PC-3 (cell line): ENCODE measurements around the gene AKAP13.

Experiments used
- CTCF ChIP-seq: fragments of 300-600 bp; sonication (generic); conservative IDR thresholded peaks from 2 replicates; pipeline ENCODE4 v1.5.1; 2017; ENCODE audit warnings: antibody characterized with exemption, low read depth, mild to moderate bottlenecking, low read length
- EZH2 ChIP-seq: fragments of 300-600 bp; sonication (generic); IDR thresholded peaks from one replicate; pipeline ENCODE4 v1.6.1; 2017; ENCODE audit warnings: antibody characterized with exemption, mild to moderate bottlenecking, low read length; ENCODE audit not compliant: unreplicated experiment

- TF ChIP-seq CTCF, result no peak
- TF ChIP-seq EZH2, result no peak
Observed at GRCh38 chr15:85427286-85428028, 47.1 kb downstream of the AKAP13 start.
